ENCODE measurements around the gene UNG.
"Not testable (repeated sequence)": the region's sequence is repeated elsewhere in the genome, so short reads cannot be mapped to it uniquely, and the experiment has no call there.

GRCh38 chr12:109147126-109147525 is 49.7 kb downstream of the UNG start:
- TF ChIP-seq MBD2 (IDR thresholded peaks at IDR 0.05; ENCODE audit: borderline replicate concordance, low read depth); L3MBTL2 (IDR thresholded peaks at IDR 0.05); ATF1 (CRISPR knock-in tag; IDR thresholded peaks at IDR 0.05); ATF1 (tag; IDR thresholded peaks at IDR 0.05); CTCF (IDR thresholded peaks at IDR 0.05 in 2 of 3, conservative IDR thresholded peaks at IDR 0.05 in 1 of 3; ENCODE audit: insufficient read depth in 2 of 3, low read depth in 1 of 3, low read length in 3 of 3); ZNF445 (CRISPR knock-in tag; IDR thresholded peaks at IDR 0.05; ENCODE audit: low read depth); YY1 (IDR thresholded peaks at IDR 0.05; ENCODE audit: borderline replicate concordance in 1 of 3, control insufficient read depth in 1 of 3, extremely low read depth in 1 of 3, insufficient read depth in 3 of 3, insufficient read length in 1 of 3, insufficient replicate concordance in 2 of 3, low read depth in 1 of 3, low read length in 2 of 3); ARNT (IDR thresholded peaks at IDR 0.05); MTA2 (IDR thresholded peaks at IDR 0.05; ENCODE audit: low read depth); ZNF121 (CRISPR knock-in tag; conservative IDR thresholded peaks at IDR 0.05); ZNF324 (CRISPR knock-in tag; IDR thresholded peaks at IDR 0.05); REST (IDR thresholded peaks at IDR 0.05; ENCODE audit: borderline replicate concordance); REST (CRISPR knock-in tag; IDR thresholded peaks at IDR 0.05; ENCODE audit: low read depth): not testable (repeated sequence)

All from K562 (cell line).